ENCODE results near the gene WHAMM.

GRCh38 chr15:82832601-82833361, 23.4 kb downstream of the WHAMM start:
- TF ChIP-seq EZH2 (IDR thresholded peaks at IDR 0.05; ENCODE audit: borderline replicate concordance, low read depth, low read length, severe bottlenecking) (no peak), CTCF (IDR thresholded peaks at IDR 0.05; ENCODE audit: borderline replicate concordance, extremely low read depth, low read length, poor library complexity, severe bottlenecking) (no peak)
